Measurements from ENCODE around the gene CCR1. TPM values are rescaled to one million over a fixed set of nuclear protein-coding genes. Genes with fewer than 3 reads are reported as not detected.

The CCR1 gene
- polyA plus RNA-seq, 1 of the 3 experiments (the other 2 are of a cell fraction): not detected

DNA sequence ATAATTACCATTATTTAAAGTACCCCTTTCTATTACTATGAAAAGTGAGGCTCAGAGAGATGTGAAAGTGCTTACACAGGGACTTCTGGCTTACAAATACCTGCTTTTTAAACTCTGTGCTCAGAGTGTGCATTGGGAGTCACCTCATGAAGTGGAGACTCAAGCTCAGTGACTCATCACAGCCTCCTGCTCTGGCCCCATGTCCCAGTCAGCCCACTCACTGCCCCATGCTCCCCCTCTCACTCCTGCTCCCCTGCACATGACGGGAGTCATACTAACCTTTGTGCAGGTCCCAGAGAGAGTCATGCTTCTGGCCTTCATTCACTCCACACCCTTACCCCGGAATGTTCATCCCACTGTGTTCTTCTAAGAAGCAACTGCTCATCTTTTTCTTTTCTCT lies 20.2 kb downstream of the CCR1 start:
- no peaks in the 10 kb centered on the region; the same call in 1 of the 2 replicates for H3K27me3 ChIP-seq (ENCODE audit: insufficient read depth)
- no peaks in the 10 kb centered on the region for H3K79me2 ChIP-seq (ENCODE audit: insufficient read depth)
- no peak for DNase-seq
- H4K20me1 ChIP-seq (ENCODE audit: insufficient read depth): no peaks in the 10 kb centered on the region
- H3K4me3 ChIP-seq (ENCODE audit: low read depth in 2 of 2, low read length in 1 of 2): no peak overlapping the region
- POLR2A ChIA-PET: no interaction called here
- H3K4me2 ChIP-seq: no peak overlapping the region
- no peak overlapping the region for H2AFZ ChIP-seq (ENCODE audit: low read depth)
- 6% methylated on average over 2 of the region's 2 CpGs for WGBS (ENCODE audit: low lambda C conversion rate)
- no peaks in the 10 kb centered on the region for H3K4me1 ChIP-seq (ENCODE audit: control insufficient read depth in 1 of 2, insufficient read depth in 2 of 2, low read depth in 1 of 2, low read length in 1 of 2)
- no peak overlapping the region for H3K9ac ChIP-seq
- TF ChIP-seq, protein P1, sequence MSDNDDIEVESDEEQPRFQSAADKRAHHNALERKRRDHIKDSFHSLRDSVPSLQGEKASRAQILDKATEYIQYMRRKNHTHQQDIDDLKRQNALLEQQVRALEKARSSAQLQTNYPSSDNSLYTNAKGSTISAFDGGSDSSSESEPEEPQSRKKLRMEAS (IDR thresholded peaks at IDR 0.05; ENCODE audit: low read depth): no peak
- TF ChIP-seq YY1 (IDR thresholded peaks at IDR 0.05; ENCODE audit: low read depth) (no peak), EP300 (IDR thresholded peaks at IDR 0.05; ENCODE audit: borderline replicate concordance in 1 of 2, low read depth in 1 of 2, low read length in 1 of 2) (no peak), EZH2phosphoT487 (IDR thresholded peaks at IDR 0.05; ENCODE audit: borderline replicate concordance, low read depth) (no peak), RAD21 (IDR thresholded peaks at IDR 0.05; ENCODE audit: low read length) (no peak), SIN3A (IDR thresholded peaks at IDR 0.05; ENCODE audit: borderline replicate concordance, low read depth, low read length) (no peak), NFIC (IDR thresholded peaks at IDR 0.05; ENCODE audit: borderline replicate concordance) (no peak), CHD2 (IDR thresholded peaks at IDR 0.05; ENCODE audit: low read length, partially characterized antibody) (no peak), SMC3 (IDR thresholded peaks at IDR 0.05; ENCODE audit: low read depth, low read length) (no peak), RCOR1 (IDR thresholded peaks at IDR 0.05; ENCODE audit: low read length) (no peak), GATA2 (CRISPR knock-in tag; IDR thresholded peaks at IDR 0.05) (no peak), FOXJ3 (CRISPR knock-in tag; IDR thresholded peaks at IDR 0.05) (no peak), MXI1 (IDR thresholded peaks at IDR 0.05; ENCODE audit: low read depth, low read length) (no peak), GABPA (IDR thresholded peaks at IDR 0.05; ENCODE audit: low read depth) (no peak), ELF1 (IDR thresholded peaks at IDR 0.05) (no peak)
- TF ChIP-seq, protein P2, sequence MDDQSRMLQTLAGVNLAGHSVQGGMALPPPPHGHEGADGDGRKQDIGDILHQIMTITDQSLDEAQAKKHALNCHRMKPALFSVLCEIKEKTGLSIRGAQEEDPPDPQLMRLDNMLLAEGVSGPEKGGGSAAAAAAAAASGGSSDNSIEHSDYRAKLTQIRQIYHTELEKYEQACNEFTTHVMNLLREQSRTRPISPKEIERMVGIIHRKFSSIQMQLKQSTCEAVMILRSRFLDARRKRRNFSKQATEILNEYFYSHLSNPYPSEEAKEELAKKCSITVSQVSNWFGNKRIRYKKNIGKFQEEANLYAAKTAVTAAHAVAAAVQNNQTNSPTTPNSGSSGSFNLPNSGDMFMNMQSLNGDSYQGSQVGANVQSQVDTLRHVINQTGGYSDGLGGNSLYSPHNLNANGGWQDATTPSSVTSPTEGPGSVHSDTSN (IDR thresholded peaks at IDR 0.05): no peak
- TF ChIP-seq, protein P3, sequence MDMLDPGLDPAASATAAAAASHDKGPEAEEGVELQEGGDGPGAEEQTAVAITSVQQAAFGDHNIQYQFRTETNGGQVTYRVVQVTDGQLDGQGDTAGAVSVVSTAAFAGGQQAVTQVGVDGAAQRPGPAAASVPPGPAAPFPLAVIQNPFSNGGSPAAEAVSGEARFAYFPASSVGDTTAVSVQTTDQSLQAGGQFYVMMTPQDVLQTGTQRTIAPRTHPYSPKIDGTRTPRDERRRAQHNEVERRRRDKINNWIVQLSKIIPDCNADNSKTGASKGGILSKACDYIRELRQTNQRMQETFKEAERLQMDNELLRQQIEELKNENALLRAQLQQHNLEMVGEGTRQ (IDR thresholded peaks at IDR 0.05; ENCODE audit: borderline replicate concordance, low read depth, low read length): no peak
- TF ChIP-seq, protein P4, sequence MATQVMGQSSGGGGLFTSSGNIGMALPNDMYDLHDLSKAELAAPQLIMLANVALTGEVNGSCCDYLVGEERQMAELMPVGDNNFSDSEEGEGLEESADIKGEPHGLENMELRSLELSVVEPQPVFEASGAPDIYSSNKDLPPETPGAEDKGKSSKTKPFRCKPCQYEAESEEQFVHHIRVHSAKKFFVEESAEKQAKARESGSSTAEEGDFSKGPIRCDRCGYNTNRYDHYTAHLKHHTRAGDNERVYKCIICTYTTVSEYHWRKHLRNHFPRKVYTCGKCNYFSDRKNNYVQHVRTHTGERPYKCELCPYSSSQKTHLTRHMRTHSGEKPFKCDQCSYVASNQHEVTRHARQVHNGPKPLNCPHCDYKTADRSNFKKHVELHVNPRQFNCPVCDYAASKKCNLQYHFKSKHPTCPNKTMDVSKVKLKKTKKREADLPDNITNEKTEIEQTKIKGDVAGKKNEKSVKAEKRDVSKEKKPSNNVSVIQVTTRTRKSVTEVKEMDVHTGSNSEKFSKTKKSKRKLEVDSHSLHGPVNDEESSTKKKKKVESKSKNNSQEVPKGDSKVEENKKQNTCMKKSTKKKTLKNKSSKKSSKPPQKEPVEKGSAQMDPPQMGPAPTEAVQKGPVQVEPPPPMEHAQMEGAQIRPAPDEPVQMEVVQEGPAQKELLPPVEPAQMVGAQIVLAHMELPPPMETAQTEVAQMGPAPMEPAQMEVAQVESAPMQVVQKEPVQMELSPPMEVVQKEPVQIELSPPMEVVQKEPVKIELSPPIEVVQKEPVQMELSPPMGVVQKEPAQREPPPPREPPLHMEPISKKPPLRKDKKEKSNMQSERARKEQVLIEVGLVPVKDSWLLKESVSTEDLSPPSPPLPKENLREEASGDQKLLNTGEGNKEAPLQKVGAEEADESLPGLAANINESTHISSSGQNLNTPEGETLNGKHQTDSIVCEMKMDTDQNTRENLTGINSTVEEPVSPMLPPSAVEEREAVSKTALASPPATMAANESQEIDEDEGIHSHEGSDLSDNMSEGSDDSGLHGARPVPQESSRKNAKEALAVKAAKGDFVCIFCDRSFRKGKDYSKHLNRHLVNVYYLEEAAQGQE (IDR thresholded peaks at IDR 0.05; ENCODE audit: low read depth, low read length): no peak
- TF ChIP-seq, protein P5, sequence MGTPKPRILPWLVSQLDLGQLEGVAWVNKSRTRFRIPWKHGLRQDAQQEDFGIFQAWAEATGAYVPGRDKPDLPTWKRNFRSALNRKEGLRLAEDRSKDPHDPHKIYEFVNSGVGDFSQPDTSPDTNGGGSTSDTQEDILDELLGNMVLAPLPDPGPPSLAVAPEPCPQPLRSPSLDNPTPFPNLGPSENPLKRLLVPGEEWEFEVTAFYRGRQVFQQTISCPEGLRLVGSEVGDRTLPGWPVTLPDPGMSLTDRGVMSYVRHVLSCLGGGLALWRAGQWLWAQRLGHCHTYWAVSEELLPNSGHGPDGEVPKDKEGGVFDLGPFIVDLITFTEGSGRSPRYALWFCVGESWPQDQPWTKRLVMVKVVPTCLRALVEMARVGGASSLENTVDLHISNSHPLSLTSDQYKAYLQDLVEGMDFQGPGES (IDR thresholded peaks at IDR 0.05; ENCODE audit: low read depth, low read length): no peak
- no peak overlapping the region for H3K27ac ChIP-seq (ENCODE audit: low read depth in 2 of 2, low read length in 1 of 2)
- CTCF ChIA-PET: no interaction called here
- H3F3A ChIP-seq (replicated peaks; ENCODE audit: insufficient read depth): no peaks in the 10 kb centered on the region
- H3K36me3 ChIP-seq (replicated peaks in 1 of 2; ENCODE audit: control insufficient read depth in 1 of 2, insufficient read depth in 2 of 2, low read length in 1 of 2): no peaks in the 10 kb centered on the region
- H3K9me3 ChIP-seq: no peaks in the 10 kb centered on the region
- no peaks in the 10 kb centered on the region for H3K9me2 ChIP-seq

Data from SK-N-SH (cell line).